ENCODE results near the gene BBS10. TPM values are rescaled to one million over a fixed set of nuclear protein-coding genes. Genes with fewer than 3 reads are reported as not detected.
A peak's percentile ranks its signal among the peaks of the same experiment; 100 is the strongest.

The BBS10 gene
- 1 to 10 TPM; 3.9 to 8.2 (median 6.7) TPM for total RNA-seq
- 1 to 10 TPM; 3.6 to 9.1 (median 4.9) TPM for polyA plus RNA-seq
- long read RNA-seq, donor 1, partial matches to known transcripts: 0 of 2 reads
- long read RNA-seq, donor 1, other reads (novel, unspliced or antisense): 0 of 2 reads
- long read RNA-seq, donor 2, transcript BBS10-201 (2 exons, 3,595 nt): major isoform, 9 of 16 reads
- long read RNA-seq, donor 2, partial matches to known transcripts: 0 of 16 reads
- long read RNA-seq, donor 2, other reads (novel, unspliced or antisense): 7 of 16 reads

GRCh38 chr12:76348079-76348901 lies at the start of gene BBS10:
BBS10 (minus strand) TSS chr12:76348415; CDS start chr12:76348358, 57 bp downstream.
- H3K27me3 ChIP-seq (ENCODE audit: insufficient read depth in 3 of 3, low read length in 2 of 3): no peaks in the 10 kb centered on the region
- H3K36me3 ChIP-seq (ENCODE audit: insufficient read depth in 1 of 2, low read depth in 1 of 2): peaks cover 0 to 6% of the 10 kb centered on the region in 2 donors
- peak within 1 kb of the TSS; percentile 90 for H3K4me3 ChIP-seq
- WGBS, 3 donors: 1% methylated on average over 48 to 49 of the region's 49 CpGs
- H3K4me1 ChIP-seq: peaks cover 21% of the 10 kb centered on the region
- peak; percentile 95 to 97 (median 96) for ATAC-seq
- no peaks in the 10 kb centered on the region for H3K9me3 ChIP-seq
- peak; percentile 92 to 95 for DNase-seq
- intact Hi-C loops (cut with DNase I): loop anchor here (5.0 kb wide), 3 partner anchors 81 to 266 kb away; partner anchors contain the start of gene NAP1L1 (in 2 of the 2)
- peak; percentile 36 for TF ChIP-seq CTCF (IDR thresholded peaks at IDR 0.05)
- H3K27ac ChIP-seq: peak within 1 kb of the TSS; percentile 86

GRCh38 chr12:76391461-76391860 lies 43.2 kb upstream of the BBS10 start:
- intact Hi-C loops (cut with DNase I): no loop called here
- peak; percentile 65 to 83 (median 75) for ATAC-seq
- H3K4me1 ChIP-seq: no peaks in the 10 kb centered on the region
- no peaks in the 10 kb centered on the region for H3K27me3 ChIP-seq (ENCODE audit: insufficient read depth in 3 of 3, low read length in 2 of 3)
- no peak for TF ChIP-seq CTCF (IDR thresholded peaks at IDR 0.05)
- peak in 1 of 2 donors; percentile 40 for DNase-seq
- no peak overlapping the region for H3K4me3 ChIP-seq
- no peaks in the 10 kb centered on the region for H3K9me3 ChIP-seq
- H3K27ac ChIP-seq: no peak overlapping the region
- 91 to 100% (median 97%) methylated on average over 1 of the region's 1 CpG for WGBS, 3 donors
- H3K36me3 ChIP-seq (ENCODE audit: insufficient read depth in 1 of 2, low read depth in 1 of 2): peaks cover 6 to 84% of the 10 kb centered on the region in 2 donors

GRCh38 chr12:76387614-76388013 lies 39.4 kb upstream of the BBS10 start:
- Histone ChIP-seq H3K27ac (no peak overlapping the region), H3K9me3 (no peaks in the 10 kb centered on the region), H3K27me3 (ENCODE audit: insufficient read depth in 3 of 3, low read length in 2 of 3) (no peaks in the 10 kb centered on the region), H3K4me1 (peaks cover 11% of the 10 kb centered on the region), H3K4me3 (no peak overlapping the region), H3K36me3 (ENCODE audit: insufficient read depth in 1 of 2, low read depth in 1 of 2) (peaks cover 6 to 83% of the 10 kb centered on the region in 2 donors)
- TF ChIP-seq CTCF (IDR thresholded peaks at IDR 0.05): no peak
- WGBS, 3 donors: 92 to 93% (median 93%) methylated on average over 2 of the region's 2 CpGs
- ATAC-seq (no peak), DNase-seq (no peak)
- intact Hi-C loops (cut with DNase I): loop anchor here in 1 of 2 donors (10.0 kb wide), 1 partner anchor 197 kb away; no protein-coding TSS in a partner anchor

- Histone ChIP-seq H3K27ac (peak overlapping the region; percentile 43), H3K36me3 (ENCODE audit: insufficient read depth in 1 of 2, low read depth in 1 of 2) (peaks cover 0 to 73% of the 10 kb centered on the region in 2 donors), H3K27me3 (ENCODE audit: insufficient read depth in 3 of 3, low read length in 2 of 3) (no peaks in the 10 kb centered on the region), H3K4me3 (no peak overlapping the region), H3K4me1 (peaks cover 11% of the 10 kb centered on the region), H3K9me3 (no peaks in the 10 kb centered on the region)
- no peak for TF ChIP-seq CTCF (IDR thresholded peaks at IDR 0.05)
- intact Hi-C loops (cut with DNase I): loop anchor here in 1 of 2 donors (10.0 kb wide), 1 partner anchor 200 kb away; no protein-coding TSS in a partner anchor
- ATAC-seq (peak in 3 of 4 donors; percentile 51 to 63 (median 59)), DNase-seq (no peak)
- 63 to 92% (median 69%) methylated on average over 2 of the region's 2 CpGs for WGBS, 3 donors
Observed at GRCh38 chr12:76384560-76384959, 36.3 kb upstream of the BBS10 start.

Measured in psoas muscle (tissue), 8 donors.